Endothelial cell of hepatic sinusoid (primary cell): Measurements from ENCODE around the gene MYL5.
"Not testable (repeated sequence)": the region's sequence is repeated elsewhere in the genome, so short reads cannot be mapped to it uniquely, and the experiment has no call there.

Experiments used
- in situ Hi-C: cut with HindIII; loops from 2 replicates; pipeline ENCODE4 v1.10.0; 2017; ENCODE audit warnings: low sequenced_read_pairs

The MYL5 gene

GRCh38 chr4:704198-704891, 30.0 kb downstream of the MYL5 start:
- in situ Hi-C loops: no loop called here

DNA sequence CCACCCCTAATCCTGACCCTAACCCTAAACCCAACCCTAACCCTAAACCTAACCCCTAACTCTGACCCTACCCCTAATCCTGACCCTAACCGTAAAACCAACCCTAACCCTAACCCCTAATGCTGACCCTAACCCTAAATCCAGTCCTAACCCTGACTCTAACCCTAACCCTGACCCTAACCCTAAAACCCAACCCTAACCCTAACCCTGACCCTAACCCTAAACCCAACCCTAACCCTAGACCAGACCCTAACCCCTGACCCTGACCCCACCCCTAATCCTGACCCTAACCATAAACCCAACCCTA, 30.6 kb downstream of the MYL5 start:
- in situ Hi-C loops: no loop called here

DNA sequence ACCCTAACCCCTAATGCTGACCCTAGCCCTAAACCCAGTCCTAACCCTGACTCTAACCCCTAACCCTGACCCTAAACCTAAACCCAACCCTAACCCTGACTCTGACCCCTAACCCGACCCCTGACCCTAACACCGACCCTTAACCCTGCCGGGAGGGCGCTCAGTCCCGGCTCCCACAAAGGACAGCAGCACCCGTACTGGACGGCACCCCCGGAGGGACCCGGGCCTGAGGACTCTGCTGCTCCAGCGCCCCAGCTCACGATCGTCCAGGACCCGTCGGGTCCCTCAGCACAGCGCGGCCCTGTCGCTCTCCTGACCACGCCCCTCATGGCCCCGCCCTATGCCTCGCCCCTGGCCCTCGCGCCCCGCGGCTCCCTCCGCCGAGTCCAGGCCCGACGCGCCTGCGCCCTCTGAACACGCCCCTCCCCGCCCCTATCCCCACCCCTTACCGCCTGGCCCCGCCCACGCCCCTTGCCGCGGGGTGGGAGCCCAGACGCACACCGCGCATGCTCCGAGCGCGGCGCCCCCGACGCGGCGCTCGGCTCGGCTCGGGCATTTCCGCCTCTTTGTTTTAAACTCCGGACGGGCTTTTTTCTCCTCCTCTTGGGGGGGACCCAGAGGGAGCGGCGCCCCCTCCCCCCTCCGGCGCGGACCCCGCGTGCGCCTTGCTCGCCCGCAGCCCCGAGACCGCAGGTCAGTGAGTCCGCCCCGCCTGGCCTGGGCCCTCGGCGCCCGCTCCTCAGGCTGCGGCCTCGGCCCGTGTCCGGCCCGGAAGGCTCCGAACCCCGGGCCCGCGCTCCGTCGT, 31.1 kb downstream of the MYL5 start, which contains the start of gene PCGF3:
TSS of gene PCGF3 (plus strand) at position 555 of the 805 bp plus-strand sequence. CDS start 27,849 bp downstream, outside the sequence.
- in situ Hi-C loops: no loop called here

DNA sequence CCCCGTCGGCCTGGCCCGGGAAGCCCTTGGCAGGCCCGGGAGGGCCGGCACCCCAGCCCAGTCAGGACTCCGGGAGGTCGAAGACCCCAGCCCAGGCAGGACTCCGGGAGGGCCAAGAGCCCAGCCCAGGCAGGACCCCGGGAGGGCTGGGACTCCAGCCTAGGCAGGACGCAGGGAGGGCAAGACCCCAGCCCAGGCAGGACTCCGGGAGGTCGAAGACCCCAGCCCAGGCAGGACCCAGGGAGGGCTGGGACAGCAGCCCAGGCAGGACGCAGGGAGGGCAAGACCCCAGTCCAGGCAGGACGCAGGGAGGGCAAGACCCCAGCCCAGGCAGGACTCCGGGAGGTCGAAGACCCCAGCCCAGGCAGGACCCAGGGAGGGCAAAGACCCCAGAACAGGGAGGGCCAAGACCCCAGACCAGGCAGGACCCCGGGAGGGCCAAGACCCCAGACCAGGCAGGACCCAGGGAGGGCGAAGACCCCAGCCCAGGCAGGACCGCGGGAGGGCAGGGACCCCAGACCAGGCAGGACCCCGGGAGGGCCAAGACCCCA, 31.8 kb downstream of the MYL5 start:
- in situ Hi-C loops: not testable (repeated sequence)

GRCh38 chr4:706834-707598, 32.7 kb downstream of the MYL5 start:
- in situ Hi-C loops: no loop called here

- in situ Hi-C loops: no loop called here
Measured at GRCh38 chr4:707929-708630, 33.7 kb downstream of the MYL5 start.

GRCh38 chr4:708631-708933, 34.2 kb downstream of the MYL5 start:
- in situ Hi-C loops: no loop called here

- in situ Hi-C loops: no loop called here
Measured at GRCh38 chr4:709348-709747, 35.0 kb downstream of the MYL5 start.

- in situ Hi-C loops: no loop called here
Measured at GRCh38 chr4:710116-710515, 35.8 kb downstream of the MYL5 start.

DNA sequence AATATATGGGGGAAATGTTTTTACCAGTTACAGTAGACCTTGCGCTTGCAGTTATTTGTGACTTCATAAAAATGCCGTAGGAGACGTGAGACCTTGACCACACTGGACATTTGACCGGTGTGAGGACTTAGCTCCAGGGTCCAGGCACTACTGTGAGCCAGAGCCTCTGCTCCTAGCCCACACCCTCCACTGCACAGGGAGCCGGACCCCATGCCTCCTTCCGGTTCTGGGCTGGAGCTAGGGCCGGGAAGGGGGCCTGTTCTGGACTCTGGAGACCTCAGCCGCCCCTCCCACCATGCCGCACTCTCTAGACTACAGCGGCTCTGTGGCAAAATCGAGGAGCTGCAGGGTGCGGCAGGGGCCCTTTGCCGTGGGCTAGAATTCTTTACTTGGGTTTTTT, 36.6 kb downstream of the MYL5 start:
- in situ Hi-C loops: no loop called here

- in situ Hi-C loops: no loop called here
Measured at GRCh38 chr4:712093-712492, 37.8 kb downstream of the MYL5 start.

- in situ Hi-C loops: no loop called here
Measured at GRCh38 chr4:712916-713632, 38.7 kb downstream of the MYL5 start.

GRCh38 chr4:714087-714486, 39.7 kb downstream of the MYL5 start:
- in situ Hi-C loops: no loop called here

GRCh38 chr4:717601-718320, 43.4 kb downstream of the MYL5 start:
- in situ Hi-C loops: no loop called here

GRCh38 chr4:718460-718859, 44.1 kb downstream of the MYL5 start:
- in situ Hi-C loops: no loop called here

DNA sequence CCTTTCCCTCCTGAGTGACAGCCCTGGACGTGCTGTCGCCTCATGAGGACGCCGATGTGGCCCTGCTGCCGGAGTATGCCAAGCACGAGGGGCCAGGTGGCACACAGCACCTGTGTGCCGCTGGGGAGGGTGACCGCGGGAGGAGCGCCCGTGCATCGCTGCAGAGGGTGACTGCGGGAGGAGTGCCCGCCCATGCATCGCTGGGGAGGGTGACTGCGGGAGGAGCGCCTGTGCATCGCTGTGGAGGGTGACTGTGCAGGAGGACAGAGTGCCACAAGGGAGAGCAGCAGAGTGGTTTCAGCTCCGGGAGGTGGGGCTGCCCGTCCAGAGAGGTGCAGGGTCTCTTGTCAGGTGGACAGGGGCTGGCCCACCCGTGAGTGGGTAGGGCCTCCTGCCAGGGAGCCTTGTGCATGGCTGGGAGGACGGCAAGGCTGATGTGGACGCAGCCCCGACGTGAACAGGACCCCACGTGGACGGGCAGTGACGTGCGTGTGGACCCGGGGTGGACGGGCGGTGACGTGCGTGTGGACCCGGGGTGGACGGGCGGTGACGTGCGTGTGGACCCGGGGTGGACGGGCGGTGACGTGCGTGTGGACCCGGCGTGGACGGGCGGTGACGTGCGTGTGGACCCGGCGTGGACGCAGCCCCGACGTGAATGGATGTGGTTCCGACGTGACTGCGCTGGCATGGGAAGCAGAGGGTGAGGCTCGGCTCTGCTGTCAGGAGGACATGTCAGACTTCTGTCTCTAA, 45.9 kb downstream of the MYL5 start:
- in situ Hi-C loops: no loop called here

DNA sequence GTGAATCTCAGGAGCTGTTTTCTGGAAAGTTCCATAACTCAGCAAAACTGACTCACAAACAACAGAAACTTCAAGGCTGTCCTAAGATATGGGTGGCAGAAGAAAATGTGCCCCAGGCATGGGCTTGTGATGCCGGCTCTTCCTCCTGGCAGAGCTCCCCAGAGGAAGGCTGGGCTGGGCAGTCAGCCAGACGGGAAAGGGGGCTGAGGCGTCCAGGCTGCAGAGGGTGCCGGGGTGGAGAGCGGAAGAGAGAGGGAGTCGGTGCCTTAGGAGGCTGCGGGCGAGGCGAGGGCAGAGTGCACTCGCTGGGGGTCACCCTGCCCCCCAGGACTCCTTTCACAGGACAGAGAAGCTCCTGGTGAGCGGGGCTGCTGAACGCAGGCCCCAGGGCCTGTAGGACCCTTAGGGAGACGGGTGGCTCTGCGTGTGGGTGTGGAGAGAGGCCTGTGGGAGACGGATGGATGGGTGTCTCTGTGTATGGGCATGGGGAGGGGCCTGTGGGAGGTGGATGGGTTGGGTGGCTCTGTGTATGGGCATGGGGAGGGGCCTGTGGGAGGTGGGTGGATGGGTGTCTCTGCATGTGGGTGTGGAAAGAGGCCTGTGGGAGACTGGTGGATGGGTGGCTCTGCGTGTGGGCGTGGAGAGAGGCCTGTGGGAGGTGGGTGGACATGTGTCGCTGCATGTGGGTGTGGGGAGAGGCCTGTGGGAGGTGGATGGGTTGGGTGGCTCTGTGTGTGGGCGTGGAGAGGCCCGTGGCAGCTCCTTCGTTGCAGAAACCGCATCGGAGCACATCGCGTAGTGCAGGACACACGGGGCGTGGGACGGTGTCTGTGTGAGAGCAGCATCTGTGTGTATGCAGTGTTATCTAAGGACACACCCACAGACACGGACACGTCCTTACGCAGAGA, 47.2 kb downstream of the MYL5 start:
- in situ Hi-C loops: no loop called here

GRCh38 chr4:722169-722725, 47.9 kb downstream of the MYL5 start:
- in situ Hi-C loops: no loop called here
